Stimulated activated CD4-positive, alpha-beta T cell treated with anti-CD3 and anti-CD28 coated beads, Interleukin-15, amount 100 ng/mL, for 24 hours (primary cell): ENCODE data around the gene DNAJB11.

Experiments
- DNase-seq: peaks from one replicate; pipeline ENCODE4 v3.0.0-alpha.2; 2020

Gene DNAJB11

DNA sequence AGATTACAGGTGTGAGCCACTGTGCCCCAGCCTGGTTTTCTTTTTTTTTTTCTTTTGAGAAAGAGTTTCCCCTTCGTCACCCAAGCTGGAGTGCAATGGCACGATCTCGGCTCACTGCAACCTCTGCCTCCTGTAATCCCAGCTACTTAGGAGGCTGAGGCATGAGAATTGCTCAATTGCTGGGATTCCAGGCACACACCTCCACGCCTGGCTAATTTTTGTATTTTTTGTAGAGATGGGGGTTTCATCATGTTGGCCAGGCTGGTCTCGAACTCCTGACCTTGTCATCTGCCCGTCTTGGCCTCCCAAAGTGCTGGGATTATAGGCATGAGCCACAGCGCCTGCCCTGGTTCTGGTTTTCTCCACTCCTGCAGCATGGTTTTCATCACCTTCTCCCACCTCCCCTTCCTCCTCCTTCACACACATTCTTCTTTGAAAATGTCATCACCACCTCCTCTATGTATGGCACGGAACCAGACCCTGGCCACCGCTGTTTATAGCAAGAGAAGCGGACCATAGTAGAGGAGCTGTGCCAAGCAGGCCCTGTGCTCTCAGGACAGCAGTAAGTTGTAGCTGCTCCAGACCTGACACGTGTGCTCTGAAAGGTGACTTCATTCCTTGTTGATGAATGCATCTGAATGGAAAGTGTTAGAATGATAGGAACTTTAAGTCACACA is 27.7 kb downstream of the DNAJB11 start:
- DNase-seq, result no peak

DNA sequence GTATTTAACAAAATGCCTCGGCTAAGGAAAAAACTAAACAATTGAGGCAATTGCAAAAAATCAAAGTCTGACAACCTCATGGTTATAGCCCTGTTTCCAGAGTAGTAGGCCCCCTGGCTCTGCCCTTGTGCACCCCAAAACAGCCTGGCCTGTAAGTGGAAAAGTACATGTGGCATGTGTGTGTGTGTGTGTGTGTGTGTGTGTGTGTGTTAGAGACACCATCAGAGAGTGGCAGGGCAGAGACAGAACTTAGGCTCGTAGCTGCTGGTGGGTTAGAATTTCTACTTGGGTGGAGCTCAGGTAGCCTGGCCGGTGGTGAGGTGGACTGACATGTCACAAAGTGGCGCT is 28.2 kb downstream of the DNAJB11 start:
- DNase-seq, result no peak

DNA sequence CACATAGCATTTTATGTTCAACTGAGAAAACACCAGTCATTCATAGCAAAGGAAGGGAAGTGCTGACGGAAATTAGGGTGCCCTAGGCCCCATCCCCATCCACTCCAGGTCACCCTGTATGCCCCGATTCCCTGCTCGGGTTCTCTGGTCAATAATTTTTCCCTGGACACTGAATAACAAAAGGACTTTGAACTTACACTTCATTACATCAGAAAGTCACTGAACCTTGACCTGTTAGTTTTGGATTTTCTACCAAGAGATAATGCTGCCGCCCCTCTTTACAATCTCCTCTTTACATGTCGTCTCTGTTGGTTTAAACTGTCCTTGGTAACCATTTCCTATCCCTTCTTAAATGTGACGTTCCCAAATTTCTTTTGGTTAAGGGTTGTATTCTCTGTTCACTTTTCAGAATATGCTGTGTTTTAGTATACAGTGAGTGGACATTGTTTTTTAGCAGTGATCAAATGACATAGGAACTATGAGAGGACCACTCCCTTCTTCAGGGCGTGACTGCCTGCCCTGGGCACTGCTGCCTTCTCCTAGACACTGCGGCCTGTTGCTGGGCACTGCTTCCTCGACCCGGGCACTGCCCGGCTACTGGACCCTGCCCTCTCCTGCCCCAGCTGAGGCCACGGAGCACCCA is 28.7 kb downstream of the DNAJB11 start:
- no peak for DNase-seq

GRCh38 chr3:186599785-186600166 is 29.3 kb downstream of the DNAJB11 start:
- no peak for DNase-seq

DNA sequence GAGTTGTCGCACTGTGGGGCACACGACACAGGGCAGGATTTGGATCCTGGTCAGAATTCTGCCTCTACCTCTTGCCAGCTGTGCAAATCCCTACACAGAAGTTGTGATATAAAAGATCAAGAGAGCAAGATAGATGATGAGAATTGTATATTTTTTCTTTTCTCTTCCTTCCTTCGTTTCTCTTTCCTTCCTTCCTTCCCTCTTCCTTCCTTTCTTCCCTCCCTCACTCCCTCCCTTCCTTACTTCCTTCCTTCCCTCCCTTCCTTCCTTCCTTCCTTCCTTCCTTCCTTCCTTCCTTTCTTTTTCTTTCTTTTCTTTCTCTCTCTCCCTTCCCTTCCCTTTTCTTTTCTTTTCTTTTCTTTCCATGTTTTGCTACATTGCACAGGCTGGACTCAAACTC is 30.4 kb downstream of the DNAJB11 start:
- DNase-seq, result no peak

GRCh38 chr3:186603159-186603558 is 32.6 kb downstream of the DNAJB11 start:
- no peak for DNase-seq

DNA sequence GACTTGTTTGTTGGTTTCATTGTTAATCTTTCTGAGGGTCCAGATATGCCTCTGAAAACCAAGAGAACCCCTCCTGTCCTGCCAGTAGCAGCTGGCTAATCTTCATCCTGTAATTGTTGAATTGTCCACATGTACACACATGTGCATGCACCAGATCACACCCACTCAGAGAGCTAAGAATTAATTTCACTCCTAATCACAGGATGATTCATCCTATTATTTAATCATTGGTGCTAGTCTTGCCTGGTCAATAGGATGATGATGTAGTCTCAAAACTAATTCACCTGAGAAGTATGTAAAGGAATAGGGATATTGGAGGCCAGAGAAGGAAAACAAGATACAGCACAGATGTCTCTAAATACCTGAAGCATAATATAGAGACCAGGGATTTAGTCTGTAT is 34.6 kb downstream of the DNAJB11 start:
- DNase-seq, result no peak

DNA sequence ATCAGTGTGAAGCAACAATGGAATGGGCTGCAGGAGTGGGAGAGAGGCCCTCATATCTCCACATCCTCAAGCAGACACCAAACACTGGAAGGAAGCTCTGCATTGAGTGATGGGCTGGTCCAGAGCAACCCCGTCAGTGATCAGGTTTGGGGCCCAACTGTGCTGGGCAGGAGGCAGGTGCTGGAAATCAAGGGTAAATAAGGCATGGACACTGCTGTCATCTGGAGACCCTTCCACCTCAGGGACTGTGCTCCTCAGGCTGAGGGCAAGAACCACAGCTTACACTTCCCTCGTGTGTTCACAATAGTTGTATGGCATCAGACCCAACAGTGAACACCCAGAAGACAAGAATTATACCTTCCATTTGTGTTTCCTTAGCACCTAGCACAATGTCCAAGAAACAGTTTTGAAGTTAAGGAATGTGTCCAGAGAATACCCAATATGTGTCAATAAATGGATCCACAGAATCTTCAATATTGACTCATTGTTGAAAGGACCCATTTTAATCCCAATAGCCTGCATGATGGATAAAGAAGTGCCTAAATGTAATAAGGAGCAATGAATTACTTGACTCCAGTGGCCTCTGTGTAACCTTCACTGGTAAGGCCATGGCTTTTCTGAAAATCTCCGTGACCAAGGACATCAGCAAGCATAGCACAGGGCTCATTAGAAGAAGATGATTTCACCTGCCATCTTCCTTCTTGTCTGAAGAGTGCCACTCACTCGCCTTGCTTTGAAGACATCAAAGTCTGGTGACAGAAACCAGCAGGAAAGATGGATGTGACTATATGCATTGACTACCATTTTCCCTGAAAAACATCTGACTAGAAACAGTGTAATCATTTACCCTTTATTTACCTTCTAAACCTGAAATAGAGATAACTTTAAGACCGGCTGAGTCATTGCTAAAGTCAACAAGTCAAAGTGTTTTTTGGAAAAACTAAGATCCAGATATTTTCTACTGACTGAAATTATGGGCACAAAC is 35.3 kb downstream of the DNAJB11 start:
- DNase-seq, result no peak

DNA sequence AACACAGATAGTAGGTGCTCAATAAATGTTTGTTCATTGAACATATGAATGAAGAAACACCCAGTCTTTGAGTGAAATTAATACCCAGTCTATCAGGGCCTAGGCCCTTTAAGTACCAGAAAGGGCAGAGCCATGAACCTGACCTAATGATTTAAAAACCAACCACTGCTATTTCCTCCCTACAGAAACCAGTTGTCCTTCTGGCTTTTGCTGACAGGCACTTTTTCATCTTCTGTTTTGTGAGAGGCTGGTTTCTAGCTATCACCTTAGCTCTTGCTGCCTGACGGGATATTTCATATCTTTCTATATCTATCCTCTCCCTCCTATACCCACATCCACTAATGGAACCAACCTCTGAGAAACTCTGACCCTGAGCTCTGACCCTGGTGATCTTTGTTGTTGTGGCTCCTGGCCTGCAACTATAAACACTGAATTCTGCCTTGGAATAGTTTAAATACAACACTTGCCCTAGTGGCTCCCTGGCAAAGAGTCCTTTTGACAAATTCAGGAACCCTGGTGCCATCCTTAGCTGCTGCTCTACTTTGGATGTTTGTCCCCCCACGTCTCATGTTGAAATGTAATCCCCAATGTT is 38.2 kb downstream of the DNAJB11 start:
- no peak for DNase-seq

DNA sequence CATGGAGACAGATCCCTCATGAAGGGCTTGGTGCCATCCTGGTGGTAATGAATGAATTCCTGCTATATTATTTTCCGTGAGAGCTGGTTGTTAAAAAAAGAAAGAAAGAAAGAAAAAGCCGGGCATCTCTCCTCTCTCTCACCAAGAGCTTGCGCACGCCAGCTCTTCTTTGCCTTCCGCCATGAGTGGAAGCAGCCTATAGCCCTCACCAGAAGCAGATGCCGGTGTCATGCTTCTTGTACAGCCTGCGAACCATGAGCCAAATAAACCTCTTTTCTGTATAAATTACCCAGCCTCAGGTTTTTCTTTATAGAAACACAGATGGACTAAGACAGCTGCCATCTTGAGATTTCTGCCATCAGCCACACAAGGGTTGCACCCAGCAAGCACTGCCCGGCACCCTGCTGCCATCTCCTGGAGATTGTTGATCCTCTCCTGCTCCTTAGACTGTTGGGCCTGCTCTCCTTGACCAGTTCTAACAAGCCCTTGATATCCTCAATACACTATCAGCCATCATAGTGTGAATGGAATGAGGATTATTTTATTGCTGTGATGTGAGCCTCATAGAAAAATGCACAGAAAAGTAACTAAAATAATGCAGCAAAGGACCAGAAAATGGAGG is 38.8 kb downstream of the DNAJB11 start:
- DNase-seq, result peak; percentile 11

DNA sequence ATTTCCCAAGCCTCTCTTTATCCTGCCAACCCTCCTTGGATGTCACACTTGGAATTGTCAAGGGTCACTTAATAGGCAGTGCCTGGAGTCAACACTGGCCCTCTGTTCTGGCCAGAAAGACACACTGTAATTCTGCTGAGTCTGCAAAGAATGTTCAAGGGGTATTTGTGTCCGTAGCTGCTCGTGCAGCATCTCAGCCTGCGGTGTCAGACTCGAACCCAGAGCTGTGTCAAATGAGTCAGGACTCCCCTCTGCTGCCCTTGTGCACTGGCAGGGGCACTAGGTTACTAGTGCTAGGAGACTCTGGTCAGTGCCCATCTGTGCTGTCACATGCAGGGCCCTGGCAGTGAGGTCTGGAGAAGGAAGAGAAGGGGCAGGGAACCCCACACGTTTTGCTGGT is 41.5 kb downstream of the DNAJB11 start:
- no peak for DNase-seq

DNA sequence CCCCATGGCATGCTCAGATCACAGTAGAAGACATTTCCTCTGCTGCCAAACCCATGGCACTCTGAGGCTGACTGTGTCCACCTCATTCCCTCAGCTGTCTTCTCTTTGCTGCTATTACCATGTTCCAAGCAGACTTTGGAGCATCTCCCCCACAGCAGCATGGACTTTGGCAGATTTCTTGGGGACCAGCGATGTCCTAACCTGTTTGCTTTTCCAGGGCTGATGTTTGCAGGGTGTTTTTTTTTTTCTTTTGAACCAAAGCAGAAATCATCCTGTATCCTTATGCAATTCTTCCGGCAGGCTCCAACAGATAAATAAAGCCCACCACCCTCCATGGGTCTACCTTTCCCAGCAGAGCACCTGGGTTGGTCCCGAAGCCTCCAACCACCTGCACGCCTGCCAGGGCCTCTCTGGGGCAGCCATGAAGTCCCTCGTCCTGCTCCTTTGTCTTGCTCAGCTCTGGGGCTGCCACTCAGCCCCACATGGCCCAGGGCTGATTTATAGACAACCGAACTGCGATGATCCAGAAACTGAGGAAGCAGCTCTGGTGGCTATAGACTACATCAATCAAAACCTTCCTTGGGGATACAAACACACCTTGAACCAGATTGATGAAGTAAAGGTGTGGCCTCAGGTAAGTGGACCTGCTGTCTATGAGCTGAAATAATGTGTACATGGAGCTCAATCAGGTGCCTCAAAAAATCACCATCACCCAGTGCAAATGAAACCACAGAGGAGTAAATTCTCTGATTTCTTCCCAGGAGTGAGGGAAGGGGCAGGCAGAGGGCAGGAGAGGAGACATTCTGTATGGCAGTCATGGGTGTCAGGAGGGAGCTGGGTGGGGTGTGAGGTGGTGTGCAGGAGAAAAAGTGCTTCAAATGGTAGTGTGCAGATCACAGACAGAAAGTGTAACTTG is 42.5 kb downstream of the DNAJB11 start, which contains the start of gene AHSG:
AHSG (plus strand) TSS at position 340 of the 916 bp plus-strand sequence; CDS start at position 422, 82 bp downstream.
- DNase-seq, result no peak

DNA sequence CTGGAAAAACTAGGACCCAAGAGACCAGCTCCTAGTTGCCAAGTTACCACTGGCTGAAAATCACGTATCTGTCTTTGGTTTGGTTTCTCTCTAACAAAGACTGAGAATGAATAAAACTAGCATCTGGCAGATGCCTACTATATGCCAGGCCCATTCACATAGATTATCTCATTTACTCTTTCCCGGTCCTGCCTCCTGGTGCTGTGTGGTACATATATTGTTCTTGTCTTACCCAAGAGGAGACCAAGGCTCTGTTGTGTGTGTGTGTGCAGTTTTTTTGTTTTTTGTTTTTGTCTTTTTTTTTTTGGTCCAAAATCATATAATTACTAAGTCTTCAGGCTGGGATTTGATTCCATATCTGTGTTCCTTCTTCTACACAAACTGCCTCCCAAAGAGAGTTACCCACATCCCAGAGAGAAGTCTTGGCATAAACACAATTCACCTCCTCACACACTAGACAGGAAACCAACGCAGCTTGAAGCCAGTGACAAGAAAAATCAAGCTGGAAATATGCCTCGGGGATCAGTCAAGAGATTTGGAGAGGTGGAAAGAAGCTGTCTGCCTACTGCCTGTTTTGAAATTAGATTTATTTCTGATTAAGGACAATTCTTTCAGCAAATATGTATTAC is 43.2 kb downstream of the DNAJB11 start:
- no peak for DNase-seq

DNA sequence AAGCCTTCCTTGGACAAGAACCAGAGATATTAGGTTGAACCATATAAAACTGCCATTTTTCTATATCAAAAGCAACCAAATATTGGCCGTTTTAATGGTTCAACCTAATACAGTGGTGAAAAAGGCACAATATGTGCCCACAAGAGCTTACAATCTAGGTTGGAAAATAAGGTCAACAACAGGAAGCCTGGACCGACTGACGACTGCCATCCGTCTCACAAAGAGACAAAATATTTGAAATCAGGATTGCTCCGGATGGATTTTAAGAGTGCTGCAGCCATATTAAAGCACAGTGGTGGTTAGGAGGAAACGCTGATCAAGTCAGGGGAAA is 43.7 kb downstream of the DNAJB11 start:
- no peak for DNase-seq

- DNase-seq, result peak; percentile 81
These were observed 44.3 kb downstream of the DNAJB11 start for GRCh38 chr3:186614597-186615483.

DNA sequence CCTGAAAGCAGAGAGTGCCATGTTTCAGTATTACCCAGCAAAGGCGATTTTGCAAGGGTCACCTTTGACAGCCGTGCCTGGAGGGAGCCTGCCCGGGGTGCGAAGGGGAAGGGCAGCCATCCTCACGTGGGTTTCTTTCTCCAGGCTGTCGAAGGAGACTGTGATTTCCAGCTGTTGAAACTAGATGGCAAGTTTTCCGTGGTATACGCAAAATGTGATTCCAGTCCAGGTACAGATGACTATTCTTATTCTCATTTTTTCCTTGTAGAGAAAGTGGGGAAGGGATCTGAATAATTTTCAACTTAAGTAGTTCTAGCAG is 45.7 kb downstream of the DNAJB11 start:
- DNase-seq, result no peak

GRCh38 chr3:186617036-186617946 is 46.8 kb downstream of the DNAJB11 start:
- peak; percentile 91 for DNase-seq

GRCh38 chr3:186618318-186618938 is 47.9 kb downstream of the DNAJB11 start:
- no peak for DNase-seq

DNA sequence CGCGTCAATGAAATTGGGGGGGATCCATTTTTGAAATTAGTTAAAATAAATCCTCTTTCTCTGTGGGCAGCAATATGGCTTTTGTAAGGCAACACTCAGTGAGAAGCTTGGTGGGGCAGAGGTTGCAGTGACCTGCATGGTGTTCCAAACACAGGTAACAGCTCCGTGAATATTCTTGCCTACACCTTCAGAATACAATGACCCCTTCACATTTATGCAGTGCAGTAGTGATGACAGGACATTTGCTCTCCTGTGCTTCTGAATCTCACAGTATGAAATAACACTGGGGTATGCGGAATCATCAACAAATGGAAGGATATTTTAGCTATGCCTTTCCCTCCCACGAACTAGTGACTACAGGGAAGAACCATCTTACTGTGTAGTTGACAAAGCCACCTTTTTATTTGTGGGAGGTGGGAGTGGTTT is 49.3 kb downstream of the DNAJB11 start:
- no peak for DNase-seq
